Breast epithelium (tissue), 3 donors: ENCODE data around the gene CRYZ.

ENCODE experiments used
- POLR2A ChIP-seq: fragments of 450-650 bp; IDR thresholded peaks from one replicate; pipeline ENCODE4 v1.6.1; 2016; ENCODE audit warnings: antibody characterized with exemption, mild to moderate bottlenecking, moderate library complexity
- POLR2AphosphoS5 ChIP-seq, 3 donors: sonication (generic); formaldehyde crosslinking; IDR thresholded peaks; one replicate each; pipeline ENCODE4 v1.6.1; 2017; ENCODE audit warnings: antibody characterized with exemption in 3 of 3
- TF ChIP-seq, protein P1 (sequence below), 3 donors: fragments of 450-650 bp; IDR thresholded peaks; one replicate each; pipeline ENCODE4 v1.5.1; 2016 to 2017; ENCODE audit warnings: antibody characterized with exemption in 3 of 3, mild to moderate bottlenecking in 3 of 3, moderate library complexity in 3 of 3

GRCh38 chr1:74753104-74753503, 20.3 kb upstream of the CRYZ start:
- TF ChIP-seq POLR2A (no peak), POLR2AphosphoS5 (IDR thresholded peaks at IDR 0.05) (no peak)
- TF ChIP-seq, protein P1, sequence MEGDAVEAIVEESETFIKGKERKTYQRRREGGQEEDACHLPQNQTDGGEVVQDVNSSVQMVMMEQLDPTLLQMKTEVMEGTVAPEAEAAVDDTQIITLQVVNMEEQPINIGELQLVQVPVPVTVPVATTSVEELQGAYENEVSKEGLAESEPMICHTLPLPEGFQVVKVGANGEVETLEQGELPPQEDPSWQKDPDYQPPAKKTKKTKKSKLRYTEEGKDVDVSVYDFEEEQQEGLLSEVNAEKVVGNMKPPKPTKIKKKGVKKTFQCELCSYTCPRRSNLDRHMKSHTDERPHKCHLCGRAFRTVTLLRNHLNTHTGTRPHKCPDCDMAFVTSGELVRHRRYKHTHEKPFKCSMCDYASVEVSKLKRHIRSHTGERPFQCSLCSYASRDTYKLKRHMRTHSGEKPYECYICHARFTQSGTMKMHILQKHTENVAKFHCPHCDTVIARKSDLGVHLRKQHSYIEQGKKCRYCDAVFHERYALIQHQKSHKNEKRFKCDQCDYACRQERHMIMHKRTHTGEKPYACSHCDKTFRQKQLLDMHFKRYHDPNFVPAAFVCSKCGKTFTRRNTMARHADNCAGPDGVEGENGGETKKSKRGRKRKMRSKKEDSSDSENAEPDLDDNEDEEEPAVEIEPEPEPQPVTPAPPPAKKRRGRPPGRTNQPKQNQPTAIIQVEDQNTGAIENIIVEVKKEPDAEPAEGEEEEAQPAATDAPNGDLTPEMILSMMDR (IDR thresholded peaks at IDR 0.05), result no peak
